Activated CD8-positive, alpha-beta memory T cell treated with anti-CD3 and anti-CD28 coated beads for 24 hours (primary cell): ENCODE results near the gene ELMO1.

Source experiments
- DNase-seq: peaks from one replicate; pipeline ENCODE4 v3.0.0-alpha.2; 2020

ELMO1 gene

GRCh38 chr7:36929791-36930190 lies 518.9 kb downstream of the ELMO1 start:
- no peak for DNase-seq

GRCh38 chr7:36928718-36929117 lies 519.9 kb downstream of the ELMO1 start:
- no peak for DNase-seq

- DNase-seq: no peak
Measured at GRCh38 chr7:36928311-36928710, 520.4 kb downstream of the ELMO1 start.

- no peak for DNase-seq
Measured at GRCh38 chr7:36925691-36926090, 523.0 kb downstream of the ELMO1 start.

- DNase-seq: no peak
Measured at GRCh38 chr7:36925207-36925606, 523.5 kb downstream of the ELMO1 start.

GRCh38 chr7:36923943-36924436 lies 524.7 kb downstream of the ELMO1 start:
- no peak for DNase-seq

GRCh38 chr7:36923185-36923584 lies 525.5 kb downstream of the ELMO1 start:
- DNase-seq: no peak

- no peak for DNase-seq
Measured at GRCh38 chr7:36920433-36920832, 528.2 kb downstream of the ELMO1 start.

- DNase-seq: no peak
Measured at GRCh38 chr7:36919738-36920137, 528.9 kb downstream of the ELMO1 start.

GRCh38 chr7:36918591-36918990 lies 530.1 kb downstream of the ELMO1 start:
- no peak for DNase-seq

- DNase-seq: no peak
Measured at GRCh38 chr7:36916619-36917018, 532.0 kb downstream of the ELMO1 start.

- DNase-seq: no peak
Measured at GRCh38 chr7:36916116-36916515, 532.5 kb downstream of the ELMO1 start.

GRCh38 chr7:36911788-36912187 lies 536.9 kb downstream of the ELMO1 start:
- no peak for DNase-seq

GRCh38 chr7:36910859-36911258 lies 537.8 kb downstream of the ELMO1 start:
- no peak for DNase-seq

GRCh38 chr7:36910401-36910800 lies 538.3 kb downstream of the ELMO1 start:
- no peak for DNase-seq

- DNase-seq: no peak
Measured at GRCh38 chr7:36906956-36907635, 541.6 kb downstream of the ELMO1 start.

GRCh38 chr7:36906448-36906847 lies 542.2 kb downstream of the ELMO1 start:
- DNase-seq: no peak

GRCh38 chr7:36905841-36906240 lies 542.8 kb downstream of the ELMO1 start:
- DNase-seq: no peak

GRCh38 chr7:36904802-36905201 lies 543.9 kb downstream of the ELMO1 start:
- no peak for DNase-seq

GRCh38 chr7:36904101-36904500 lies 544.6 kb downstream of the ELMO1 start:
- no peak for DNase-seq

GRCh38 chr7:36900988-36901710 lies 547.5 kb downstream of the ELMO1 start:
- no peak for DNase-seq

GRCh38 chr7:36898186-36898585 lies 550.5 kb downstream of the ELMO1 start:
- DNase-seq: no peak

- no peak for DNase-seq
Measured at GRCh38 chr7:36896956-36897590, 551.6 kb downstream of the ELMO1 start.

- no peak for DNase-seq
Measured at GRCh38 chr7:36896418-36896817, 552.2 kb downstream of the ELMO1 start.
